ENCODE results near the gene SORCS2.

The SORCS2 gene

GRCh38 chr4:7704625-7705024, 512.3 kb downstream of the SORCS2 start:
- no peaks in the 10 kb centered on the region for H3K27me3 ChIP-seq (ENCODE audit: insufficient read depth, low read length)
- H3K9me3 ChIP-seq (ENCODE audit: insufficient read depth, low read depth, low read length), result no peaks in the 10 kb centered on the region
- DNase-seq, result no peak
- no peak overlapping the region for H3K4me2 ChIP-seq (ENCODE audit: low read length)
- no peak overlapping the region for H3K18ac ChIP-seq (ENCODE audit: low read length)
- no peak overlapping the region for H3K4me3 ChIP-seq (ENCODE audit: low read depth, low read length)
- no peaks in the 10 kb centered on the region for H3K36me3 ChIP-seq (ENCODE audit: control insufficient read depth in 1 of 2, insufficient read depth in 2 of 2, low read length in 2 of 2)
- no peak overlapping the region for H2BK12ac ChIP-seq (ENCODE audit: low read length)
- no peak overlapping the region for H2BK120ac ChIP-seq (ENCODE audit: insufficient read depth, low read length, poor library complexity)
- H4K91ac ChIP-seq (ENCODE audit: low read depth, low read length), result no peak overlapping the region
- no peak overlapping the region for H3K14ac ChIP-seq (ENCODE audit: low read length)
- no peak overlapping the region for H3K23ac ChIP-seq (ENCODE audit: low read length)
- no peaks in the 10 kb centered on the region for H3K79me2 ChIP-seq (ENCODE audit: control insufficient read depth, insufficient read depth, low read length, poor library complexity)
- no peak overlapping the region for H3K9ac ChIP-seq (ENCODE audit: low read length)
- H3K4ac ChIP-seq (ENCODE audit: low read depth, low read length), result no peak overlapping the region
- H2BK5ac ChIP-seq (ENCODE audit: low read depth, low read length, poor library complexity), result no peak overlapping the region
- H2AFZ ChIP-seq (ENCODE audit: insufficient read depth, low read length, poor library complexity), result no peak overlapping the region
- no CpG with 5 or more reads among the region's 19 CpGs for whole genome bisulfite sequencing (ENCODE audit: extremely low coverage, insufficient coverage, insufficient read length)
- no peaks in the 10 kb centered on the region for H3K4me1 ChIP-seq (ENCODE audit: control insufficient read depth in 1 of 2, insufficient read depth in 2 of 2, low read length in 2 of 2)
- H4K12ac ChIP-seq (ENCODE audit: low read depth, low read length), result no peak overlapping the region
- H2AK5ac ChIP-seq (ENCODE audit: low read length), result no peak overlapping the region
- no peak overlapping the region for H4K8ac ChIP-seq (ENCODE audit: low read depth, low read length)
- H3K27ac ChIP-seq (ENCODE audit: low read depth, low read length), result no peak overlapping the region
- peaks cover 3% of the 10 kb centered on the region for H3K79me1 ChIP-seq (ENCODE audit: low read length)

GRCh38 chr4:7705062-7705461, 512.7 kb downstream of the SORCS2 start:
- no CpG with 5 or more reads among the region's 8 CpGs for WGBS (ENCODE audit: extremely low coverage, insufficient coverage, insufficient read length)
- no peaks in the 10 kb centered on the region for H3K36me3 ChIP-seq (ENCODE audit: control insufficient read depth in 1 of 2, insufficient read depth in 2 of 2, low read length in 2 of 2)

GRCh38 chr4:7705593-7705992, 513.3 kb downstream of the SORCS2 start:
- Histone ChIP-seq H4K12ac (ENCODE audit: low read depth, low read length) (no peak overlapping the region), H3K4me2 (ENCODE audit: low read length) (no peak overlapping the region), H3K27me3 (ENCODE audit: insufficient read depth, low read length) (no peaks in the 10 kb centered on the region), H3K79me1 (ENCODE audit: low read length) (peaks cover 3% of the 10 kb centered on the region), H3K36me3 (ENCODE audit: control insufficient read depth in 1 of 2, insufficient read depth in 2 of 2, low read length in 2 of 2) (no peaks in the 10 kb centered on the region), H2BK120ac (ENCODE audit: insufficient read depth, low read length, poor library complexity) (no peak overlapping the region), H3K4me1 (ENCODE audit: control insufficient read depth in 1 of 2, insufficient read depth in 2 of 2, low read length in 2 of 2) (no peaks in the 10 kb centered on the region), H2AK5ac (ENCODE audit: low read length) (no peak overlapping the region), H3K18ac (ENCODE audit: low read length) (no peak overlapping the region), H2BK5ac (ENCODE audit: low read depth, low read length, poor library complexity) (no peak overlapping the region), H3K9ac (ENCODE audit: low read length) (no peak overlapping the region), H3K27ac (ENCODE audit: low read depth, low read length) (no peak overlapping the region), H3K14ac (ENCODE audit: low read length) (no peak overlapping the region), H3K4me3 (ENCODE audit: low read depth, low read length) (no peak overlapping the region), H3K79me2 (ENCODE audit: control insufficient read depth, insufficient read depth, low read length, poor library complexity) (no peaks in the 10 kb centered on the region), H3K23ac (ENCODE audit: low read length) (no peak overlapping the region), H3K4ac (ENCODE audit: low read depth, low read length) (no peak overlapping the region), H3K9me3 (ENCODE audit: insufficient read depth, low read depth, low read length) (no peaks in the 10 kb centered on the region), H2AFZ (ENCODE audit: insufficient read depth, low read length, poor library complexity) (no peak overlapping the region), H4K8ac (ENCODE audit: low read depth, low read length) (no peak overlapping the region), H4K91ac (ENCODE audit: low read depth, low read length) (no peak overlapping the region), H2BK12ac (ENCODE audit: low read length) (no peak overlapping the region)
- no CpG with 5 or more reads among the region's 7 CpGs for WGBS (ENCODE audit: extremely low coverage, insufficient coverage, insufficient read length)
- DNase-seq, result no peak

More at GRCh38 chr4:7705062-7705461, 512.7 kb downstream of the SORCS2 start:
- Histone ChIP-seq H3K79me2 (ENCODE audit: control insufficient read depth, insufficient read depth, low read length, poor library complexity) (no peaks in the 10 kb centered on the region), H3K23ac (ENCODE audit: low read length) (no peak overlapping the region), H3K14ac (ENCODE audit: low read length) (no peak overlapping the region), H3K27ac (ENCODE audit: low read depth, low read length) (no peak overlapping the region), H4K12ac (ENCODE audit: low read depth, low read length) (no peak overlapping the region), H3K9ac (ENCODE audit: low read length) (no peak overlapping the region), H3K4ac (ENCODE audit: low read depth, low read length) (no peak overlapping the region), H3K27me3 (ENCODE audit: insufficient read depth, low read length) (no peaks in the 10 kb centered on the region), H3K79me1 (ENCODE audit: low read length) (peaks cover 3% of the 10 kb centered on the region), H2BK12ac (ENCODE audit: low read length) (no peak overlapping the region), H3K4me1 (ENCODE audit: control insufficient read depth in 1 of 2, insufficient read depth in 2 of 2, low read length in 2 of 2) (no peaks in the 10 kb centered on the region), H2AK5ac (ENCODE audit: low read length) (no peak overlapping the region), H2BK5ac (ENCODE audit: low read depth, low read length, poor library complexity) (no peak overlapping the region), H2AFZ (ENCODE audit: insufficient read depth, low read length, poor library complexity) (no peak overlapping the region), H4K91ac (ENCODE audit: low read depth, low read length) (no peak overlapping the region), H4K8ac (ENCODE audit: low read depth, low read length) (no peak overlapping the region), H3K18ac (ENCODE audit: low read length) (no peak overlapping the region), H3K9me3 (ENCODE audit: insufficient read depth, low read depth, low read length) (no peaks in the 10 kb centered on the region), H3K4me3 (ENCODE audit: low read depth, low read length) (no peak overlapping the region), H3K4me2 (ENCODE audit: low read length) (no peak overlapping the region), H2BK120ac (ENCODE audit: insufficient read depth, low read length, poor library complexity) (no peak overlapping the region)
- no peak for DNase-seq

- H3K79me2 ChIP-seq (ENCODE audit: control insufficient read depth, insufficient read depth, low read length, poor library complexity), result no peaks in the 10 kb centered on the region
- H3K9me3 ChIP-seq (ENCODE audit: insufficient read depth, low read depth, low read length), result no peaks in the 10 kb centered on the region
- no peak overlapping the region for H3K14ac ChIP-seq (ENCODE audit: low read length)
- H4K91ac ChIP-seq (ENCODE audit: low read depth, low read length), result no peak overlapping the region
- no peak overlapping the region for H2BK12ac ChIP-seq (ENCODE audit: low read length)
- H2BK5ac ChIP-seq (ENCODE audit: low read depth, low read length, poor library complexity), result no peak overlapping the region
- H3K36me3 ChIP-seq (ENCODE audit: control insufficient read depth in 1 of 2, insufficient read depth in 2 of 2, low read length in 2 of 2), result no peaks in the 10 kb centered on the region
- no peak overlapping the region for H3K4ac ChIP-seq (ENCODE audit: low read depth, low read length)
- no peaks in the 10 kb centered on the region for H3K27me3 ChIP-seq (ENCODE audit: insufficient read depth, low read length)
- H2BK120ac ChIP-seq (ENCODE audit: insufficient read depth, low read length, poor library complexity), result no peak overlapping the region
- no CpG with 5 or more reads among the region's 17 CpGs for WGBS (ENCODE audit: extremely low coverage, insufficient coverage, insufficient read length)
- H3K4me3 ChIP-seq (ENCODE audit: low read depth, low read length), result no peak overlapping the region
- no peak overlapping the region for H3K27ac ChIP-seq (ENCODE audit: low read depth, low read length)
- H3K4me2 ChIP-seq (ENCODE audit: low read length), result no peak overlapping the region
- no peaks in the 10 kb centered on the region for H3K4me1 ChIP-seq (ENCODE audit: control insufficient read depth in 1 of 2, insufficient read depth in 2 of 2, low read length in 2 of 2)
- no peak for DNase-seq
- H3K9ac ChIP-seq (ENCODE audit: low read length), result no peak overlapping the region
- H2AFZ ChIP-seq (ENCODE audit: insufficient read depth, low read length, poor library complexity), result no peak overlapping the region
- no peak overlapping the region for H3K18ac ChIP-seq (ENCODE audit: low read length)
- H3K79me1 ChIP-seq (ENCODE audit: low read length), result no peaks in the 10 kb centered on the region
- no peak overlapping the region for H4K12ac ChIP-seq (ENCODE audit: low read depth, low read length)
- H2AK5ac ChIP-seq (ENCODE audit: low read length), result no peak overlapping the region
- no peak overlapping the region for H3K23ac ChIP-seq (ENCODE audit: low read length)
- no peak overlapping the region for H4K8ac ChIP-seq (ENCODE audit: low read depth, low read length)
Measured at GRCh38 chr4:7708238-7708637, 515.9 kb downstream of the SORCS2 start.

All from trophoblast cell (in vitro differentiated cells and primary cell).